ENCODE measurements around the gene PARL.
"Not testable (repeated sequence)": the region's sequence is repeated elsewhere in the genome, so short reads cannot be mapped to it uniquely, and the experiment has no call there.

Gene PARL

DNA sequence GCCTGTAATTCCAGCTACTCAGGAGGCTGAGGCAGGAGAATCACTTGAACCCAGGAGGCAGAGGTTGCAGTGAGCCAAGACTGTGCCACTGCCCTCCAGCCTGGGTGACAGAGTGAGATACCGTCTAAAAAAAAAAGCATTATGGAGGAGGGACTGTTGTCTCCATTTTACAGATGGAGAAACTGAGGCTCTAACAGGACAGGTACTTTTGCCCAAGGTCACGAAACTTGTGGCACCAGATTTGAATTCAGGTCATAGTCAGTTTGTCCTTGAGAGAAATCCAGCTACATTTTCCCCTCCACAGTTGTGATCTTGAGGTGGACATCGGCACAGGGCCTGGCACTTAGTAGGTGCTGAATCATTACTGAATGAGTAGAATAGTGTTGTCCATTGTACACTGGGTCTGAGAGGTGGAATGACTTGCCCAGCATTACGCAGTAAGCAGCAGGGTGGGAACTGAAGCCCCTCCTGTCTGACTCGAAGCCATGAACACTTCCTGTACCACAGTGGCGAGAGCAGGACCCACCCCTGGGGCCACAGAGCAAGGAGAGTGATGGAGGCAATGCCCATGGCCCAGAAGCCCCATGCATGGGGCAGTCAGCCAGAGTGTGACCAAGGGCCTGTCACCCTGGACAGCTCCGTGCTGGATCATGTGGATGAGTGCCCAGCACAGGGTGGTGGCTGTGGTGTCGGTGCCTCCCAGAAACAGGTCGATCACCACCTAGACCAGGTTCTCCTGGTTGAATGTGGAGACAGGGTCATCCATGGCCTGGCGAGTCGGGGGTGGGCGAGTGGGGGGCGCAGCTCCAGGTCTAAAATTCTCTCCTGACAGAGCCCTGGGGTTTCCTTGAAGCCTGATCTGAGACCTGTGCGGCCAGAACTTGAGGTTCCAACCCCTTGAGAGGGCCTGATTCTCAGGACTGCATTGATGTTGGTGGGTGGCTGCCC lies 20.4 kb upstream of the PARL start:
- DNase-seq (ENCODE audit: low spot score) = no peak

GRCh38 chr3:183898028-183898431 lies 13.3 kb upstream of the PARL start:
- DNase-seq (ENCODE audit: low spot score) = no peak

DNA sequence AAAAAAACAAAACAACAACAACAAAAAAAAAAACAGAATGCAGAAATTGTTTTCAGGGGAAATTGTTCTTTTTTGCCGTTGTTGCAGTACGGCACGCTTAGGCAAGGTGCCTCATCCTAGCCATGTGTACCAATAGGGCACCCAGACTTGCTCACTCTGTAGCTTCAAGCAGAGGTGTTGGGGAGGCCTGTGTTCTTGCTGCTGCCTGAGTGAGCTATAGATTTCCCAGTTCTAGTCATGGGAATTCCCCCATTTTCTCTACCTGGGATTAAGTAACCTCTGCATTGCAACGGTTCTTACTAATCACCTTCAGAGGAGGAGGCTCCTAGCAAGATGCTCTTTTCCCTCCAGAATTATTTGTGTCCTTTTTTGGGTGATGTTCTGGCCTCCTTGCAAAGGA lies 12.9 kb upstream of the PARL start:
- no peak for DNase-seq (ENCODE audit: low spot score)

DNA sequence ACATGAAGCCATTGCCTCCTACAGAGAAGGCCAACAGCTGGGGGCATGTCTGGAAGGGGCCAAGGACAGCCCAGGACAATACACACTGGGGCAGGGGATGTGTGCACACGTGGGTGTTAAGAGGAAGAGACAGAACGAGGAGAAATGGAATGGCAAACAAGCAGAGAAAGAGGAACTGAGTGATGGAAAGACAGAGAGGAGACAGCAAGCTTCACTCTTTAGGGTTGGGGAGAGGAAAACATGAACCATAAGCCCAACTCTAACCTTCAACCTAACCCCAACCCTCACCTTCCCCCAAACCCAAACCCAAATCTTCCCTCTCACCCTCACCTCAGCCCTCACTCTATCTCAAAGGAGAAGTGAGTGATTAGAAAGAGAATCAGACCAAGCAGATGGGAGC lies 11.9 kb upstream of the PARL start:
- DNase-seq (ENCODE audit: low spot score) = no peak

GRCh38 chr3:183896184-183896583 lies 11.5 kb upstream of the PARL start:
- no peak for DNase-seq (ENCODE audit: low spot score)

DNA sequence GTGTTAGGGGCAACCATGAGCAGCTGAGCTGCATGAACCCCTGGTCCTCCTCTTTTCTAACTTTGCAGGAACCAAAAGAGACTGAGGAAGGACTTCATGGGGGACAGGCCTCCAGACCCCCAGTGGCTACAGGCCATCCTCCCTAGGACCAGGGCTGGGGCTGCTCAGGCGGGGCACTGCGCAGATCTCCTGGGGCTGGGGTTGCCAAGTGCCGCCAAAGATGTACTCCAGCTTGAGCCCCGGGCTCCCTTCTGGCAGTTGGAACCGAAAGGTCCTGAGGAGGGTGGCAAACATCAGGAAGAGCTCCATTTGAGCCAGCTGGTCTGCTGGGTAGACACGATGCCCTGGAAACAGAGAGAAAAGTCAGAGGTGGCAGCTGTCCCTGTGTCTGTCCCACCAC lies 11.1 kb upstream of the PARL start:
- DNase-seq (ENCODE audit: low spot score) = no peak

GRCh38 chr3:183895296-183895695 lies 10.6 kb upstream of the PARL start:
- DNase-seq (ENCODE audit: low spot score) = peak; percentile 87

DNA sequence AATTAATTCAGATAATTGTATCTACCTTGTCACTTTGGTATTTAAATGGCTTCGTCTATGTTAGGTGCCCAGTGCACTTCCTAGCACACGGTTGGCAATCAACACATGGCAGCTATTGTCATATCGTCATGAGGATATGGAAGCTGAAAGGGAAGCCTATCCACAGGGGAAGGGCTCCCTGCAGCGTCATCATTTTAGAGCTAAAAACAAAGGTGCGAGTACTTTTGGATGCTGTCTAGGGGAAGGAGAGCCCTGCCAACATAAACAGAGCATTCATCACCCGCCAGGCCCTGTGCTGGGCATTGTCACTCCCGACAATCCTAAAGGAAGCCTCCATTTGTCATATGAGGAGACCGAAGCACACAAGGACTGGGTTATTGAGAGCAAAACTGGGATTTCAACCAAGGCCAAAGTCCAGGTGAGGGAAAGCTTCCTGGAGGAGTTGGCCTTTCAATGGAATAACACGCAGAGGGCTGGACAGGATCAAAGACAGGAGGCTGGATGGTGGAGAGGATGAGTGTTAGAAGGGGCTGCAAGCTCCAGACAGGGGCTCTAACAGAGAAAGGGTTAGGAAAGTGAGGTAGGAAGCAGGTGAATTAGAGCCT lies 8.0 kb upstream of the PARL start:
- DNase-seq (ENCODE audit: low spot score) = no peak

DNA sequence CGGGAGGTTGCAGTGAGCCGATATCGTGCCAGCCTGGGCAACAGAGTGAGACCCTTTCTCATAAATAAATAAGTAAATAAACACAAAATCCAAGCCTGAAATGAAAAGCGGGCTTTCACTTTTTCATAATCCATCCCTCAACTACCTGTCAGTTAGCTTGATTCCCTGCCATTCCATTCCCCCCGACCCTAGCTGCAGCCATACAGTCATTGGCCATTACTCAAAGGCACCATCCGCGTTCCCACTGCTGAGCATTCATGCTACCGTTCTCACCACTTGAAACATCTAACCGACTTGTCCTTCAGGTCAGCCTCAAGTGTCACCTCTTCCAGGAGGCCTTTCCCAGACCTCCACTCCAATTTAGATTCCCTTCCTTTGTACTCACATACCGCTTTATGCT lies 1.1 kb upstream of the PARL start:
- DNase-seq (ENCODE audit: low spot score) = no peak

- no peak for DNase-seq (ENCODE audit: low spot score)
These were observed 618 bp downstream of the PARL start for GRCh38 chr3:183884097-183884426.

DNA sequence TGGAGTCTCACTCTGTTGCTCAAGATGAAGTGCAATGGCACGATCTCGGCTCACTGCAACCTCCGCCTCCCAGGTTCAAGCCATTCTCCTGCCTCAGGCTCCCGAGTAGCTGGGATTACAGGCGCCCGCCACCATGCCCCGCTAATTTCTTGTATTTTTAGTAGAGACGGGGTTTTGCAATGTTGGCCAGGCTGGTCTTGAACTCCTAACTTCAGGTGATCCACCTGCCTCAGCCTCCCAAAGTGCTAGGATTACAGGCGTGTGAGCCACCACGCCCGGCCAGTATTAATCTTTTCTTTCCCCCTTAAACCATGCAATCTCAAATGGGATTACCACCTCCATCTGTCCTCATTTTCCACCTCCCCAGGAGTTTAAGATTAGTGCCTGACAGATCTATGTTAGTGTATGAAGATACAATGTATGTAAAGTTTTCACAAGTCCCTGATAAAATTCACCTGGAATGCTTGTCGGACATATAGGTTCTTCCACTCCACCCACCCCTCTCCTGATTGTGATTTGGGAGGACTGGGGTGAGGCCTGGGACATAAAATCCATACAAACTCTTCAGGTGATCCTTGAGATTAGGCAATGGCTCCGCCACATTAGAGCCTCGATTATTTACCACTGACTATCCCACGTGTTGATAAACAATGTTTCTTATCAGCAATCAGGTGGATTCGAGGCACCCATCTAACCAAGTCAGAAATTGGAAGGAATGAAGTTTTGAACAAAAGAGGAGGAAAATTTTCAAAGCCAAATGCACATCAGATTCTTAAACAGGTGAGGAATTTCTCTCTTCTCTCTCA lies 1.2 kb downstream of the PARL start:
- no peak for DNase-seq (ENCODE audit: low spot score)

DNA sequence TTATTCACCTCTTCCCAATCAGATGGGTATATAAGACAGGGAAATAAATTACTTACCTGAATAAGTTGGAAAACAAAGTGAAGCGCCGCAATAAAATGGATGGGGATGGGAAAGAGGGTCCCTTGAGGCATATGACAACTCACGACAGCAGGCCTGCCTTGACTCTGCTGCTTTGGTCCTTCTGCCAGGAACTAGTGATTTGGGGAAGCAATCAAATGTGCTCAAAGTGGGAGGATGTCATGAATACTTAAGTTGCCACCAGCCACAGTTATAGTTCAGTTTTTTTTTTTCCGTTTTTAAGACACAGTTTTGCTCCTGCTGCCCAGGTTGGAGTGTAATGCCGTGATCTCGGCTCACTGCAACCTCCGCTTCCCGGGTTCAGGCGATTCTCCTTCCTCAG lies 4.6 kb downstream of the PARL start:
- no peak for DNase-seq (ENCODE audit: low spot score)

DNA sequence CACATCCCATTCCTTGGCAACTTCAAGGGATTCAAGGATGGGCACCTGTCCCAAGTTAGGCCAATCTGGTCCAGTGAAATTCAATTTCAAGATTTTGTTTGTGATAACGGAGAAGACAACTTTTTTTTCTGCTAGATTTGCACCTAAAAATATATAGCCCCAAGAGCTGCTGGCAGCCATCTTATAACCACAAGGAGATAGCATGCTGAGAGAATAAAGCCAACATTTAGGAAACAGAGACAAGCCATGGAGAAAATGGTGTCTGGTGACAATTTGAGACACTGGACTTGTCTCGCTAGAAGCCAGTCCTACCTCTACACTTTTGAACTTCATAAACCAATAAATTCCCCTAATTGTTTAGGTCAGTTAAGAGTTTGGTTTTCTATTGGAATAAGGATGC lies 5.4 kb downstream of the PARL start:
- DNase-seq (ENCODE audit: low spot score) = no peak

DNA sequence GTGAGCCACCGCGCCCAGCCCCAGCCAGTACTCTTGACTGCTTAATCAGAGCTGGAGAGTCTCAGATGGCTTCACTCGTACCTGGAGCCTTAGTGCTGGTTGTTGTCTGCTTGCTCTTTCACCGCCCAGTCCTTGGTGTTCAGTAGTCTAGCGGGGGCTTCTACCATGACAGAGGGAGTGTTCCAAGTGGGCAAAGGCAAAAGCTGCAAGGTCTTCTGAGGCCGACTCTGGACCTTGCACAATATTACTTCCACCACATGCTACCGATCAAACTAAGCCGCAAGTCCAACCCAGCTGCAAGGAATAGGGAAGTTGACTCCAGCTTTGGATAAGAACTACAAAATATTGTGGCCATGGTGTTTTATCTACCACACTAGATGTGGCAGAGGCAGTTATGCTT lies 6.6 kb downstream of the PARL start:
- DNase-seq (ENCODE audit: low spot score) = no peak

DNA sequence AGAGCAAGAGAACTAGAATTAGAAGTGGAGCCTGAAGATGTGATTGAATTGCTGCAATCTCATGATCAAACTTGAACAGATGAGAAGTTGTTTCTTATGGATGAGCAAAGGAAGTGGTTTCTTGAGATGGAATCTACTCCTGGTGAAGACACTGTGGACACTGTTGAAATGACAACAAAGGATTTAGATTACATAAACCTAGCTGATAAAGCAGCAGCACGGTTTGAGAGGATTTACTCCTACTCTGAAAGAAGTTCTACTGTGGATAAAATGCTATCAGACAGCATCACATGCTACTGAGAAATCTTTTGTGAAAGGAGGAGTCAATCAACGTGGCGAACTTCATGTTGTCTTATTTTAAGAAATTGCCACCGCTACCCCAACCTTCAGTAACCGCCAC lies 7.5 kb downstream of the PARL start:
- DNase-seq (ENCODE audit: low spot score) = not testable (repeated sequence)

DNA sequence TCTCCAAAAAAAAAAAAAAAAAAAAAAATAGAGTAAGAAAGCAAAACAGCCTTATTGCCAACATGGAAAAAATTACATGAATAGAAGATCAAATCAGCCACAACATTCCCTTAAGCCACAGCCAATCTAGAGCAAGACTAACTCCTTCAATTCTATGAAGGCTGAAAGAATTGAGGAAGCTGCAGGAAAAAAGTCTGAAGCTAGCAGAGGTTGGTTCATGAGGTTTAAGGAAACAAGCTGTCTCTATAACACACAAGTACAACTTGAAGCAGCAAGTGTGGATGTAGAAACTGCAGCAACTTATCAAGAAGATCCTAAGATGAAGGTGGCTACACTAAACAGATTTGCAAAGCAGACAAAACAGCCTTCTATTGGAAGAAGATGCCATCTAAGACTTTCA lies 9.3 kb downstream of the PARL start:
- no peak for DNase-seq (ENCODE audit: low spot score)

DNA sequence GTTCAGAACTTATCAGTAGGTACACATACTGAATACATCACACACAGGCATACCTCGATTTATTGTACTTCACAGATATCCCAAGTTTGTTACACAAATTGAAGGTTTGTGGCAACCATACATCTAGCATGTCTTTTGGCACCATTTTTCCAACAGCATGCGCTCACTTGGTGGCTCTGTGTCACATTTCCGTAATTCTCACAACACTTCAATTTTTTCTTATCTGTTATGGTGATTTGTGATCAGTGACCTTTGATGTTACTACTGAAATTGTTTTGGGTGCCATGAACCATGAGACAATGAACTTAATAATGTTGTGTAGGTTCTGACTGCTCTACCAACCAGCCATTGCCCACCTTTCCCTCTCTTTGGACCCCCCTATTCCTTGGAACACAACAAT lies 10.8 kb downstream of the PARL start:
- DNase-seq (ENCODE audit: low spot score) = no peak

GRCh38 chr3:183871541-183871940 lies 13.1 kb downstream of the PARL start:
- DNase-seq (ENCODE audit: low spot score) = no peak

DNA sequence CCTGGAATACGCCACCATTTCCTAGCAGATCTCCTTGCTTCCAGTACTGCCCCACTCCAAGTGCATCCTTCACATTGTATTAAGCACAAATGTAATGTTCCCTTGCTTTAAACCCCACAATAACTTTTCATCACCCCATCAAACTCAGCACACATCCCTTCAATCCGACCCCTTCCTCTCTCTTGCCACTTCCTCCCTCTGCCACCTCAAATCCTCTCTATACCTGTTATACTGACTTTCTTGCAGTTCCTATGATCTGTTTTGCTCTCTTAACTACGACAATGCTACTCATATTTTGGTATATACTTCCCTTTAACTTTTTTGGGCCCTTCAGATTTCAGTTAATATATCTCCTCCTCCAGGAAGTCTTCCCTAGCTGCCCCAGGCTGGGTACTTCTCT lies 14.1 kb downstream of the PARL start:
- no peak for DNase-seq (ENCODE audit: low spot score)

- no peak for DNase-seq (ENCODE audit: low spot score)
These were observed 15.9 kb downstream of the PARL start for GRCh38 chr3:183868796-183869195.

DNA sequence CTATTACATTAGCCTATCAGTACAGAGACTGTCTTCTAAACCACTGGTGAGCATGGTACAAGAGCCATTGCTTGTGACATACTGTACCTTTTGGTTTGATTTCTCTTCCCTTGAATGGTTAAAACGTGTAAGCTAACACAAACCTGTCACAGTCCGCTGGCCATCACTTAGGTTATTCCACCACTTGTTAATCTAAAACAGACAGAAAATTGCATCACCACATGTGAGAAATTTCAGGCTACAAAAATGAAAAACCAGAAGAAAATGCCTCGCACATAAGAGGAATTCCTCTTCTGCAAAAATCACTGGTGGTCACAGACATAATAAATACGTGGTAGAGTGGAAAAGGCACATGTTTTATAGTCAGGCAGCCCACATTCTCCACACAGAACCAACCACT lies 22.1 kb downstream of the PARL start:
- DNase-seq (ENCODE audit: low spot score) = no peak

DNA sequence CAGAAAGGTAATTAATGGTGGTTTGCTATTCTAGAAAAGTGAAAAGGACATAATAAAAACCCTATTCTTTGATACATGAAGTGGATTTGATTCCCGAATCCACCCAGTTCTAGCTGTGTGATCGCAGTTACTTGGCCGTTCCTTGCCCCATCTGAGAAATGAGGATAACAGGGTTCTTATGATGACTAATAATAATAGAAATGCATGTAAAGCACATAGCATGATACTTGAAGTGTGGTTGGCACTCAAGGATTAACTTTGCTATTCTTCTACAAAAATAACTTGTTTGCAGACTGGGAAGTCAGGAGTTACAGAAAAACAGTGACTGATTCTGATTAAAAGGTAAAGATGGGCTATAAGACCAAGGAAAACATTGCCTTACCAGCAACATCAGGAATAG lies 26.8 kb downstream of the PARL start:
- DNase-seq (ENCODE audit: low spot score) = no peak
